ENCODE measurements around the gene FFAR1.
"Not testable (repeated sequence)": the region's sequence is repeated elsewhere in the genome, so short reads cannot be mapped to it uniquely, and the experiment has no call there.

FFAR1 gene

GRCh38 chr19:35363001-35363590, 15.4 kb downstream of the FFAR1 start:
- no peak for DNase-seq

GRCh38 chr19:35363711-35364425, 16.2 kb downstream of the FFAR1 start:
- DNase-seq = no peak

GRCh38 chr19:35365303-35365702, 17.6 kb downstream of the FFAR1 start:
- DNase-seq = no peak

- DNase-seq = no peak
These were observed 20.7 kb downstream of the FFAR1 start for GRCh38 chr19:35368378-35368777.

GRCh38 chr19:35369522-35369921, 21.8 kb downstream of the FFAR1 start:
- no peak for DNase-seq

GRCh38 chr19:35370722-35371121, 23.0 kb downstream of the FFAR1 start, which contains the start of gene GPR42:
Gene GPR42, plus strand, starts transcription at chr19:35371068. Its CDS starts 292 bp downstream, at chr19:35371360.
- no peak for DNase-seq

- no peak for DNase-seq
These were observed 25.8 kb downstream of the FFAR1 start for GRCh38 chr19:35373492-35373891.

GRCh38 chr19:35374031-35374430, 26.3 kb downstream of the FFAR1 start:
- DNase-seq = not testable (repeated sequence)

- DNase-seq = no peak
These were observed 28.0 kb downstream of the FFAR1 start for GRCh38 chr19:35375505-35376307.

GRCh38 chr19:35377656-35378055, 30.0 kb downstream of the FFAR1 start:
- DNase-seq = no peak

- DNase-seq = no peak
These were observed 30.7 kb downstream of the FFAR1 start for GRCh38 chr19:35378356-35378755.

- not testable (repeated sequence) for DNase-seq
These were observed 31.8 kb downstream of the FFAR1 start for GRCh38 chr19:35379545-35379944.

- DNase-seq = no peak
These were observed 32.3 kb downstream of the FFAR1 start for GRCh38 chr19:35379992-35380391.

- DNase-seq = no peak
These were observed 32.9 kb downstream of the FFAR1 start for GRCh38 chr19:35380450-35381124.

GRCh38 chr19:35381318-35381717, 33.6 kb downstream of the FFAR1 start:
- no peak for DNase-seq

- no peak for DNase-seq
These were observed 34.2 kb downstream of the FFAR1 start for GRCh38 chr19:35381926-35382325.

GRCh38 chr19:35383536-35383935, 35.8 kb downstream of the FFAR1 start:
- no peak for DNase-seq

- no peak for DNase-seq
These were observed 40.8 kb downstream of the FFAR1 start for GRCh38 chr19:35388277-35389054.

- no peak for DNase-seq
These were observed 41.6 kb downstream of the FFAR1 start for GRCh38 chr19:35389192-35389861.

- DNase-seq = no peak
These were observed 45.3 kb downstream of the FFAR1 start for GRCh38 chr19:35392742-35393715.

All from DMS 273 treated with DMSO at 0.1 percent for 48 hours (cell line).